Renal cortical epithelial cell (primary cell): ENCODE data around the gene FAM209B. TPM values are rescaled to one million over a fixed set of nuclear protein-coding genes. Genes with fewer than 3 reads are reported as not detected.
A peak's percentile ranks its signal among the peaks of the same experiment; 100 is the strongest.
"Not testable (repeated sequence)": the region's sequence is repeated elsewhere in the genome, so short reads cannot be mapped to it uniquely, and the experiment has no call there.

Experiments
- DNase-seq: peaks from one replicate; pipeline ENCODE4 v3.0.0-alpha.2; 2011; ENCODE audit warnings: low read depth
- total RNA-seq: library from RNA; depleted of rRNA; stranded (reverse); fragments of >200 nt; gene quantifications from 2 replicates; pipeline ENCODE4 v1.2.3, GENCODE V29; 2014

Gene FAM209B
- total RNA-seq, 1 donor from 2014 or later, result not detected

DNA sequence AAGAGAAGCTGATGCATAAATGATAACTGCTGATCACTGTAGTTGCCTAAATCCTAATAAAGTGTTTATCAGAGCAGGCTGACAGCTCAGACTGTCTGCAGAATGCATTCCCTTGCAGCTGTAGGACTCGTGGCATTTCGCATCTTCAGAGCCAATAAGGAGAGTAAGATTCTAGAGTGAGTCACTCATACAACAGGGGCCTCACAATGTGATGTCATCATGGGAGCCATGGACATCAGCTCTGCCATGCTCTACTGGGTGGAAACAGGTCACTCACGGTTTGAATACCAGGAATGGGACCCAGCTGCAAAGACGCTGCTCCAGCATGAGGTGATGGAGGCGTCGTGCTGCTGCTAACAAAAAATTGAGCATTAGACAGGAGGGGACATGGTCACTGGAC, 7.4 kb downstream of the FAM209B start:
- no peak for DNase-seq

DNA sequence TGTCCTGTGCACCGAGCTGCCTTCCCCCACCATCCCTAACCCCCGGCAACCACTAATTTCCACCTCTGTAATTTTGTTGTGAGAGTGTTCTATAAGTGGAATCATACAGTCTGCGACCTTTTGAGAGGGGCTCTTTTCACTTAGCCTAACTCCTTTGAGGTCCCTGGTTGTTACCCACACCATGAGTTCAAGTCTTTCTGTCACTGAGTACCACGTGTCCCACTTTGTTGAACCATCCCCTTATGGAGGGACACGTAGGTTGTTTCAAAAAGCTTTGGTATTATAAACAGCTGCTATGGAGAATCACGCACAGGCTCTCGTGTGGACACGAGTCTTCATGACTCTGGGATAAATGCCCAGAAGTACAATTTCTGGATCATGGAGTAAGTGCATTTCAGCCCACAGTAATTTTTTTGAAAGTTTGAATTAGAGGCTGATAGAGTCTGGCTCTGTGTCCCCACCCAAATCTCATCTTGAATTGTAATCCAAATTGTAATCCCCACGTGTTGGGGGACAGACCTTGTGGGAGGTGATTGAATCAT, 9.5 kb downstream of the FAM209B start:
- DNase-seq, result no peak

DNA sequence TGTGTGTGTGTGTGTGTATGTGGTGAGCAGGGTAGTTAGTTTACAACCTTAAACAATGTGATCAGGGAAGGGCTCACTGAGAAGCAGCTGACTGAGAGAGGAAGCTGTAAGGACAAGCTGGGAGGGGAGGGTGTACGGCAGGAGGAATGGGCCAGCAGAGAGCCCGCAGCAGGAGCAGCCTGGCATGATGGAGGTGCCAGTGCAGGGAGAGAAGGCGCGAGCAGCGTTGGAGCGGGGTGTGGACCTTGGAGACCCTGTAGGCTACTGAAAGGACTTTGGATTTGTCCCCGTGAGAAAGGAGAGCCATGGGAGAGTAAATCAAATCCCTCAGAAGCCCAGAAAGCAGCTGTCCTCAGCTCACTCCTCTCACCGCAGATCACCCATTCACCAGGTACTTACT, 18.5 kb downstream of the FAM209B start:
- DNase-seq, result no peak

- no peak for DNase-seq
Measured at GRCh38 chr20:56552911-56553629, 20.0 kb downstream of the FAM209B start.

DNA sequence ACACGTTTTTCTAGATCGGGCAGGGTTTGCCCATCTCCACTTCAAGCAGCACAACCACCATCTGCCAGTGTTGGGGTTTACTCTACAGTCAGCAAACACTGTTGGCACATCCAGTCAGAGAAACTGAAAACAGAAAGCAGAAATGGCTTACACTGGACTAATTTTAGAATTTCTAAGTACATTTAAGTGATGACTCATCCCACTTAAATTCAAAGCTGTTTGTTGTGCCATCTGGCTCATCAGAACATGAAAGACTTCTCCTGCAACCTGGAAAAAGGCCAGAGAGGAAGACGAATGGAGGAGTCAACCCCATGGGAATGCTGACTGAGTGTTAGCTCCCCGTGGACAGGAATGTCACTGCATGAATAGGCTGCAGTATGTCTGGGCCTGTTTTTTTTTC, 21.8 kb downstream of the FAM209B start:
- peak; percentile 98 for DNase-seq

- no peak for DNase-seq
Measured at GRCh38 chr20:56558968-56559367, 25.9 kb downstream of the FAM209B start.

- DNase-seq, result not testable (repeated sequence)
Measured at GRCh38 chr20:56564526-56564925, 31.5 kb downstream of the FAM209B start.

GRCh38 chr20:56565511-56565910, 32.5 kb downstream of the FAM209B start:
- no peak for DNase-seq

- DNase-seq, result no peak
Measured at GRCh38 chr20:56566621-56567020, 33.6 kb downstream of the FAM209B start.

DNA sequence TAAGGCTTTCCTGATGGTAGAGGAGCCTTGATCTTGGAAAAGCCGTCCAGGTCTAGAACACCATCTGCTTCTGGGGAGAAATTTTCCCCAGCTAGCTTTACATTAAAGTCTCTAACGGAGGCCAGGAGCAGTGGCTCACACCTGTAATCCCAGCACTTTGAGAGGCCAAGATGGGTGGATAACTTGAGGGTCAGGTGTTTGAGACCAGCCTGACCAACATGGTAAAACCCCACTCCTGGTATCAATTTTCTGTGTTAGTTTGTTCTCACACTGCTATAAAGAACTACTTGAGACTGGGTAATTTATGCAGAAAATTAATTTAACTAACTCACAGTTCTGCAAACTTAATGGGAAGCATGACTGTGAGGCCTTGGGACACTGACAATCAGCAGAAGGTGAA, 37.8 kb downstream of the FAM209B start:
- DNase-seq, result no peak

- no peak for DNase-seq
Measured at GRCh38 chr20:56572172-56572571, 39.1 kb downstream of the FAM209B start.

- no peak for DNase-seq
Measured at GRCh38 chr20:56573986-56574385, 40.9 kb downstream of the FAM209B start.

DNA sequence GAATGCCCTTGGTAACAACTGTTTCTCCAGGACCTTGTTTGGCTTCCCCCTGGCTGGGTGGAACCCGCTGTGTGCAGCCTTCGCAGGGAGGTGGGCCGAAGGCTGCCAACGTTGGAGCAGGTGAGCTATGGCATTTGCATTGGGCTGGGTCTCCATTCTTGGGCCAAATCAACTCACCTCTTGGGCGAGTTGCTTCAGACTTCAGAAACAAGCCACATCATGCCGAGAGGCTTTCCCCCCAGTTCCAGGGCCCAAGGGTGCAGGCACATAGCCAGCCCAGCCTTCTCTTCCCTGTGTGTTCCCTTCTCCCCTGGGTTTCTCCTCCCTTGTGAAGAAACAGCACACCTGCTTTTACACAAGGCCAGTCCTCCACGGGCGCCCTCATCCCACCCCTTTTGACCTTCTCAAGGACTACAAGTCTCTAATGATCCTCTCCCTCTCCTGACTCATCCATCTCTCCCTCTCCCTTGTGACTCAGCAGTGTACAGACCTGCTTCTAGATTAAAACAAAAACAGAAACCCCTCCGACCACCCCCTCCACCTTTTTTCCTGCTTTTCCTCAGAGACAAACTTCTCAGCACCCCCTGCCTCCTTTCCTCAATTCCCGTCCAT, 41.6 kb downstream of the FAM209B start:
- no peak for DNase-seq

- no peak for DNase-seq
Measured at GRCh38 chr20:56575157-56575556, 42.1 kb downstream of the FAM209B start.

DNA sequence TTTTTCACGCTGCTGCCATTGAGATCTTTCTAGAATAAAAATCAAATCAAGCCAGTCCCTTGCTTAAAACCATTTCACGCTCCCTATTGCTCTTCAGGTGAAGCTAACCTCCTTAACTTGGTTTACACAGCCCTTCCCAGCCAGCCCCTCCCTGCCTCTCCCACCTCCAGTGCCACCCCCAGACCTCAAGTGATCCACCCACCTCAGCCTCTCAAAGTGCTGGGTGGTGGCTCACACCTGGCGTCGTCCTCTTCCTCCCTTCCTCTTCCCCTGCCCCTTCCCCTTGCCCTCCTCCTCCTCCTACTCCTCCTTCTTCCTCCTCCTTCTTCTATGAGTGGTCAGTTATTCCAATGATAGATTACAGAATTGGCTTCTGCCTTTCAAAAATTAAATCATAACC, 42.9 kb downstream of the FAM209B start:
- DNase-seq, result no peak

DNA sequence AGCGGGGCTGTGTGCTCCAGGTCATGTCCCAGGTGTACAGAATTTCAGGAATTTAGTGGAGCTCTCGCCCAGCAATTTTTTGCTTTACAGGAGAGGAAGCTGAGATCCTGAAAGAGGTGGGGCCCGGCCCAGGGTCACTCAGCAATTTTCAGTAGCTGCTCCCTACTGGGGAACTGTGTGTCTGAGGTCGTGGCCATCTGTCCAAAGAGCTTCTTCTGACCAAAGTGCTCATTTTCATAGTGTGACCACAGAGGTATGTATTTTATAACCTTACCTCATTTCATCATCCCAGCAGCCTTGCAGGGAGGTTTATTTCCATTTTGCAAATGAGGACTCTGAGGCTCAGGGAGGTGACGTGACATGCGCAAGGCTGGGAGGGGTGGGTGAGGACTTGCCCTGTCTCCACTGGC, 46.3 kb downstream of the FAM209B start:
- no peak for DNase-seq

DNA sequence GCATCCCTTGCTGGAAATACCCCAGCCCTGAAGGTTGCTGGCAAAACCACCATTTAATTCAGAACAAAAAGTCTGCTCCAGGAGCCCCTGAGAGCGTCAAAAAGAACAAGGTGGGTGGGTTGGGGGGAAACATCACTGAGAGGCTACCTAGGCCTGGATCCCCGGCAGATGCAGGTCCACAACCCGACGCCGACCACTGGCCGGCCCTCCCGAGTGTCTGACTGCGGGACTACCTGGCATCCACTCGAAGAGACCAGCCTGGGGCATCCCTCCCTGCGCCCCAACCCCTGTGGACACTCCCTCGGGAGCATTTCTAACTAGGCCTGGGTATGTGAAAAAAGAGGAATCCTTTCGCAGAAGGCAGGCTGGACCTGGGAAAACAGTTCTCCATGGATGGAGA, 47.2 kb downstream of the FAM209B start:
- no peak for DNase-seq

DNA sequence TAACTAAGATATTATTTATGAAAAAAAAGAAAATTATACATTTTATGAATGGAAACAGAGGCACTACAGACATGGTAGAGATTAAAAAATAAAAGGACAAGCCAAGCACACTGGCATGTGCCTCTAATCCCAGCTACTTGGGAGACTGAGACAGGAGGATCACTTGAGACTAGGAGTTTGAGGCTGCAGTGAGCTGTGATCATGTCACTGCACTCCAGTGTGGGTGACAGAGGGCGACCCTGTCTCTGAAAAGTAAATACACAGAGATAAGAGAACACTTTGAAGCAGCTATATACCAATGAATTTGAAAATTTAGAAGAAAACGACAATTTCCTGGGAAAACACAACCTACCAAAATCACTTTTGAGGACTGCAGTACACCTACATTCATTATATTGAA, 48.7 kb downstream of the FAM209B start:
- no peak for DNase-seq

- no peak for DNase-seq
Measured at GRCh38 chr20:56582542-56582941, 49.5 kb downstream of the FAM209B start.

DNA sequence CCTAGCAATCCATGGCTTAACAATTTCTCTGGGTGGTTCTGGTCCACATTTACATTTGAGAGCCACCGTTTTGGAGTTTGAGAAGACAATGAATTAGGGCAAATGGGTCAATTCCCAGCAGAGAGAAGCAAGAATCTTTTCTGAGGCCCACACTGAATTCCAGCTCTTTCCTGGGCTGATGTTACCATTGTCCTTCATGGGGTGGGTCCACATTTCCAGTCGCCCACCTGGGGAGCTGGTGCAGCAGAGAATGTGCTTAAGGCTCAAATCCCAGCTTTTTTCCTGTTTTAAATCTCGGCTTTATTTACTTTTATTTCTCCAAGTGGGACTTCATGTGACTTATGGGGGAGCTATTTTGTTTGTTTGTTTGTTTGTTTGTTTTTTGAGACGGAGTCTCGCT, 51.9 kb downstream of the FAM209B start:
- no peak for DNase-seq
